ENCODE measurements around the gene MAGED2.
"Not testable (repeated sequence)": the region's sequence is repeated elsewhere in the genome, so short reads cannot be mapped to it uniquely, and the experiment has no call there.

MAGED2 gene

GRCh38 chrX:54786967-54787366 lies 20.6 kb upstream of the MAGED2 start:
- no peaks in the 10 kb centered on the region for H3K9me2 ChIP-seq (replicated peaks; ENCODE audit: insufficient read depth, low read length)
- H3K27me3 ChIP-seq (ENCODE audit: low read length): no peaks in the 10 kb centered on the region
- no peak overlapping the region for H3K4me3 ChIP-seq (ENCODE audit: insufficient read depth, low read length, poor library complexity, severe bottlenecking)
- H4K20me1 ChIP-seq (ENCODE audit: low read depth, low read length): no peaks in the 10 kb centered on the region
- H3F3A ChIP-seq (ENCODE audit: insufficient read depth): no peaks in the 10 kb centered on the region
- TF ChIP-seq CTCF (IDR thresholded peaks at IDR 0.05; ENCODE audit: insufficient read depth, low read length, poor library complexity, severe bottlenecking): no peak
- no peak for TF ChIP-seq EZH2phosphoT487 (conservative IDR thresholded peaks at IDR 0.05; ENCODE audit: low read length)
- no peaks in the 10 kb centered on the region for H3K9me3 ChIP-seq (ENCODE audit: insufficient read depth, low read length)
- no peak overlapping the region for H3K9ac ChIP-seq (ENCODE audit: low read length)
- H3K79me2 ChIP-seq (ENCODE audit: insufficient read depth, low read length): no peaks in the 10 kb centered on the region
- no peak overlapping the region for H3K4me2 ChIP-seq (ENCODE audit: low read depth, low read length, poor library complexity, severe bottlenecking)
- H3K27ac ChIP-seq (ENCODE audit: low read depth, low read length): no peak overlapping the region
- H3K36me3 ChIP-seq (ENCODE audit: low read length): no peaks in the 10 kb centered on the region
- H2AFZ ChIP-seq (ENCODE audit: low read depth, low read length, severe bottlenecking): no peak overlapping the region

- Histone ChIP-seq H3K9me3 (ENCODE audit: insufficient read depth, low read length) (no peaks in the 10 kb centered on the region), H3K4me2 (ENCODE audit: low read depth, low read length, poor library complexity, severe bottlenecking) (no peak overlapping the region), H3F3A (ENCODE audit: insufficient read depth) (no peaks in the 10 kb centered on the region), H3K4me3 (ENCODE audit: insufficient read depth, low read length, poor library complexity, severe bottlenecking) (no peak overlapping the region), H3K27me3 (ENCODE audit: low read length) (no peaks in the 10 kb centered on the region), H3K27ac (ENCODE audit: low read depth, low read length) (no peak overlapping the region), H3K79me2 (ENCODE audit: insufficient read depth, low read length) (no peaks in the 10 kb centered on the region), H3K9ac (ENCODE audit: low read length) (no peak overlapping the region), H3K9me2 (replicated peaks; ENCODE audit: insufficient read depth, low read length) (no peaks in the 10 kb centered on the region), H4K20me1 (ENCODE audit: low read depth, low read length) (no peaks in the 10 kb centered on the region), H3K36me3 (ENCODE audit: low read length) (no peaks in the 10 kb centered on the region), H2AFZ (ENCODE audit: low read depth, low read length, severe bottlenecking) (no peak overlapping the region)
- no peak for TF ChIP-seq EZH2phosphoT487 (conservative IDR thresholded peaks at IDR 0.05; ENCODE audit: low read length)
These were observed 19.1 kb upstream of the MAGED2 start for GRCh38 chrX:54788446-54788845.

- not testable (repeated sequence) for H3K27ac ChIP-seq (ENCODE audit: low read depth, low read length); H3K9me2 ChIP-seq (replicated peaks; ENCODE audit: insufficient read depth, low read length); H3K79me2 ChIP-seq (ENCODE audit: insufficient read depth, low read length); H3K4me2 ChIP-seq (ENCODE audit: low read depth, low read length, poor library complexity, severe bottlenecking); H3K36me3 ChIP-seq (ENCODE audit: low read length); H4K20me1 ChIP-seq (ENCODE audit: low read depth, low read length); H3K4me3 ChIP-seq (ENCODE audit: insufficient read depth, low read length, poor library complexity, severe bottlenecking); H3K27me3 ChIP-seq (ENCODE audit: low read length); H3K9ac ChIP-seq (ENCODE audit: low read length); H2AFZ ChIP-seq (ENCODE audit: low read depth, low read length, severe bottlenecking); H3K9me3 ChIP-seq (ENCODE audit: insufficient read depth, low read length); H3F3A ChIP-seq (ENCODE audit: insufficient read depth)
These were observed 18.1 kb upstream of the MAGED2 start for GRCh38 chrX:54789405-54789804.

GRCh38 chrX:54794028-54794427 lies 13.5 kb upstream of the MAGED2 start:
- H3K4me2 ChIP-seq (ENCODE audit: low read depth, low read length, poor library complexity, severe bottlenecking): no peak overlapping the region
- H3K9ac ChIP-seq (ENCODE audit: low read length): no peak overlapping the region
- no peaks in the 10 kb centered on the region for H3F3A ChIP-seq (ENCODE audit: insufficient read depth)
- no peak overlapping the region for H2AFZ ChIP-seq (ENCODE audit: low read depth, low read length, severe bottlenecking)
- no peaks in the 10 kb centered on the region for H3K27me3 ChIP-seq (ENCODE audit: low read length)
- H3K79me2 ChIP-seq (ENCODE audit: insufficient read depth, low read length): no peaks in the 10 kb centered on the region
- H3K4me3 ChIP-seq (ENCODE audit: insufficient read depth, low read length, poor library complexity, severe bottlenecking): no peak overlapping the region
- H3K27ac ChIP-seq (ENCODE audit: low read depth, low read length): no peak overlapping the region
- H3K9me3 ChIP-seq (ENCODE audit: insufficient read depth, low read length): no peaks in the 10 kb centered on the region
- no peaks in the 10 kb centered on the region for H4K20me1 ChIP-seq (ENCODE audit: low read depth, low read length)
- H3K36me3 ChIP-seq (ENCODE audit: low read length): no peaks in the 10 kb centered on the region
- TF ChIP-seq CTCF (IDR thresholded peaks at IDR 0.05; ENCODE audit: insufficient read depth, low read length, poor library complexity, severe bottlenecking): no peak
- TF ChIP-seq EZH2phosphoT487 (conservative IDR thresholded peaks at IDR 0.05; ENCODE audit: low read length): no peak
- no peaks in the 10 kb centered on the region for H3K9me2 ChIP-seq (replicated peaks; ENCODE audit: insufficient read depth, low read length)

All from SU-DHL-6 (cell line).